Measurements from ENCODE around the gene ENPP7. TPM values are rescaled to one million over a fixed set of nuclear protein-coding genes. Genes with fewer than 3 reads are reported as not detected.

The ENPP7 gene
- total RNA-seq, 4 donors from 2014 or later: not detected

- Histone ChIP-seq H3K9me3 (no peaks in the 10 kb centered on the region), H3K4me1 (peaks cover 0 to 25% (median 0%) of the 10 kb centered on the region in 4 donors), H3K36me3 (no peaks in the 10 kb centered on the region), H3K4me3 (no peak overlapping the region), H3K27ac (no peak overlapping the region), H3K27me3 (peaks cover 2 to 80% of the 10 kb centered on the region in 2 donors)
- TF ChIP-seq CTCF (IDR thresholded peaks at IDR 0.05): no peak
- TF ChIP-seq POLR2A (IDR thresholded peaks at IDR 0.05): no peak
- WGBS, 2 donors: 4 to 5% methylated on average over 7 to 37 of the region's 74 CpGs
- no peak for DNase-seq (ENCODE audit: low spot score in 2 of 2)
Observed at GRCh38 chr17:79747508-79748294, 17.0 kb downstream of the ENPP7 start.

- 6 to 9% methylated on average over 14 to 37 of the region's 55 CpGs for WGBS, 2 donors
- no peak overlapping the region for H3K27ac ChIP-seq
Observed at GRCh38 chr17:79748295-79749099, 17.8 kb downstream of the ENPP7 start.

GRCh38 chr17:79749156-79749815 lies 18.5 kb downstream of the ENPP7 start:
- H3K27ac ChIP-seq: no peak overlapping the region
- TF ChIP-seq EP300 (IDR thresholded peaks at IDR 0.05) (no peak), CTCF (IDR thresholded peaks at IDR 0.05) (no peak), POLR2A (IDR thresholded peaks at IDR 0.05) (no peak)
- H3K9me3 ChIP-seq: no peaks in the 10 kb centered on the region
- no peaks in the 10 kb centered on the region for H3K36me3 ChIP-seq
- H3K27me3 ChIP-seq: peaks cover 2 to 87% of the 10 kb centered on the region in 2 donors
- peaks cover 0 to 25% (median 0%) of the 10 kb centered on the region in 4 donors for H3K4me1 ChIP-seq
- no peak for DNase-seq (ENCODE audit: low spot score in 2 of 2)
- H3K4me3 ChIP-seq: no peak overlapping the region
- 68 to 76% methylated on average over 3 of the region's 3 CpGs for WGBS, 2 donors

More at GRCh38 chr17:79748295-79749099, 17.8 kb downstream of the ENPP7 start:
- TF ChIP-seq EP300 (IDR thresholded peaks at IDR 0.05) (no peak), CTCF (IDR thresholded peaks at IDR 0.05) (no peak), POLR2A (IDR thresholded peaks at IDR 0.05) (no peak)
- Histone ChIP-seq H3K9me3 (no peaks in the 10 kb centered on the region), H3K27me3 (peaks cover 2 to 82% of the 10 kb centered on the region in 2 donors), H3K4me1 (peaks cover 0 to 25% (median 0%) of the 10 kb centered on the region in 4 donors), H3K36me3 (no peaks in the 10 kb centered on the region), H3K4me3 (no peak overlapping the region)
- no peak for DNase-seq (ENCODE audit: low spot score in 2 of 2)

- TF ChIP-seq POLR2A (IDR thresholded peaks at IDR 0.05) (no peak), EP300 (IDR thresholded peaks at IDR 0.05) (no peak), CTCF (IDR thresholded peaks at IDR 0.05) (no peak)
- no peak overlapping the region for H3K27ac ChIP-seq
- no peak for DNase-seq (ENCODE audit: low spot score in 2 of 2)
- H3K9me3 ChIP-seq: no peaks in the 10 kb centered on the region
- H3K27me3 ChIP-seq: peaks cover 2 to 92% of the 10 kb centered on the region in 2 donors
- H3K4me1 ChIP-seq: peaks cover 0 to 25% (median 0%) of the 10 kb centered on the region in 4 donors
- no peaks in the 10 kb centered on the region for H3K36me3 ChIP-seq
- H3K4me3 ChIP-seq: no peak overlapping the region
- 63% methylated on average over 3 of the region's 3 CpGs for WGBS, 2 donors
Observed at GRCh38 chr17:79749958-79750357, 19.2 kb downstream of the ENPP7 start.
